Activated CD8-positive, alpha-beta memory T cell treated with anti-CD3 and anti-CD28 coated beads for 36 hours (primary cell): ENCODE measurements around the gene LOC128125822.

ENCODE experiments used
- CTCF ChIA-PET: fragments of 350-600 bp; sonication (Branson Sonifier 250); formaldehyde crosslinking; loops from one replicate; lab custom pipeline; 2021; ENCODE audit warnings: antibody characterized with exemption; lab: Charles Lee
- POLR2A ChIA-PET: fragments of 350-600 bp; sonication (Branson Sonifier 250); formaldehyde crosslinking; loops from one replicate; lab custom pipeline; 2021; ENCODE audit warnings: antibody characterized with exemption; lab: Charles Lee

The LOC128125822 gene

GRCh38 chr6:63553900-63554299 lies 18.4 kb upstream of the LOC128125822 start:
- ChIA-PET CTCF (no interaction called here), POLR2A (no interaction called here)

DNA sequence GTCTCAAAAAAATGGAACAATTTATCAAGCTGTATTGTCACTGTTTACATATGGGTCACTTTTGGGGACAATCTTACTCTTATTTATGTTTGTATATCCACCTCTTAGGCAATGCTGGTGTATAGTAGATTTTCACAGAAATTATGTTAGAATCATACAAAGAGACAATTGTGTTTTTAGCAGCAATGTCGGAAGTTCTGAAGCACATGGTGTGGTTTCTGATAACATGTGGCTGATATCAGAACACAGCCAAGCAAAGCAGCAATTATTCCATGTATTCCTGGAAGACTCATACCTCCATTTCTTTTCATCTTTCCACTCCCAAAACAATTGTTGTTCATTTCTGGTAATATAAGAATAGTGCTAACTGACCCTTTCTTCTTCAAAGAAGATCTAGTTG lies 17.5 kb upstream of the LOC128125822 start:
- CTCF ChIA-PET, result interaction anchor here (1.0 kb wide), 1 partner anchor 25 kb away, joined by 3 read pairs; no protein-coding TSS in a partner anchor
- POLR2A ChIA-PET, result no interaction called here

- CTCF ChIA-PET, result no interaction called here
- POLR2A ChIA-PET, result no interaction called here
Observed at GRCh38 chr6:63556369-63556768, 15.9 kb upstream of the LOC128125822 start.

DNA sequence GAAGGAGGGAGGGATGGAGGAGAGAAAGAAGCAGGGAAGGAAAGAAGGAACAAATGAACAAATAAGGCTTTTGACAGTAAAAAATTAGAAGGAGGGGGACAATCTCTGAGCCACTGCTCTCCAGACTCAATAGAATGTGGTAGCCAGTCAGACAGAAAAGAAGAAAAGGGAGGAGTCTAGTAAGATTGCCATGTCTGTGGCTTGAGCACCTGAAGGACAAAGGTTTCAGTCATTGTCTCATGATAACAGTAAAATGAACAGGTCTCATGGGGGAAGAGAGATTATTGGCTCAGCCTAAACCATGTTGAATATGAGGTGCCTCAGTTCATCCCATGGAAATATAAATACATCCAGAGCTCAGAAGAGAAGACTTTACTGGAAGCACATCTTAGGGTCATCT lies 14.0 kb upstream of the LOC128125822 start:
- ChIA-PET POLR2A (no interaction called here), CTCF (no interaction called here)

DNA sequence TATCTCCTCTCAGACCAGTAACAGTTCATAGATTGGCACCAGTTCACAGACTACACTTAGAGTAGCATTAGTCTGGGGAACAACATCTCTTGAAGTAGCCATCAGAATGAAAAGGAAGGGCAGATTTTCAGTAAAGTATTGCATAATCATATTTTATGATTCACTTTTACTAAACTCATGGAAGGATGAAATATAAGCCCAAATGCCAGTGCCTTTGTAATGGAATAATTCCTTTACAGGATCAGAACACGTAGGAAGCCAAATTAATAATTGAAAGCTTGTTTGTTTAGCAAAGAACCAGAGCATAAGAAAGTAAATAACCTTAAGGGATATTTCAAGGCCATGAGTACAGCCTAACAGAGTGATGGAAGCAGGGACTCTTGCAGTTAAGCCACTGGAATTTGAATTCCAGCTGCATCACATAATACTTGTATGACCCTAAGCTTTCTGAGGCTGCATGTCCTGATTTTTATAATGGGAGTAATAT lies 11.4 kb upstream of the LOC128125822 start:
- POLR2A ChIA-PET, result no interaction called here
- CTCF ChIA-PET, result no interaction called here

DNA sequence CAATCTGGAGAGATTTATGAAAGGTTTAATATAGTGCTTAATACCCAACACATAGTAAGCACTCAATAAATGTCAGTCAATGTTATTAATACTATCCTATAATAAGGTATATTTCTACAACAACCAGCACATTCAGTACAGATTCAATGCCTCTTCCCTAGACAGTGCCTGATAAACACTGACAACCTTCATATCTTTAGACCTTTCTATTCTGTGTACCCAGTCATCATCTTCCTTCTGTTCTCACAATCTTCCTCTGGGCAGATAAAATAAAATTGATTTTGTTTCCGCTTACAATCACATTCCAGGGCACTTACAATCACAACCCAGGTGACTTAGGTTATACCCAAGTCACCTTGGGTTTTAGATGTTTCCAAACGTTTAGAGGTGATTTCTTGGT lies 11.0 kb upstream of the LOC128125822 start:
- ChIA-PET CTCF (no interaction called here), POLR2A (no interaction called here)

DNA sequence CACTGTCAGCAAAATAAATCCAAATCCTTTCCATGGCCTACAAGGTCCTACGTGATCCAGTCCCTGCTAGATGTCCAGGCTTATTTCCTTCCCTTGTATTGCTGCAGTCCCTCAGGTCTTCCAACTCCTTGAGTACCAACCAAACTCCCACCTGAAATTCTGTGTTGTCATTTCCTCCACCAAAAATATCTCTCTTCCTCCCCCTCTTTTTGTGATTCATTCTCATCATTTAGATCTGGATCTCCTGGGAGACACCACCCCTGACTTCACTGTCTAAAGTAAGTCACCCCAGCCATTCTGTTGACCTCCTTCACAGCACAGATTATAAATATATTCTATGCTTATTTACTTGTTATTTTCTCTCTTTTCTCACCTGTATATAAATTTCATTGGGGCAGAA lies 9.0 kb upstream of the LOC128125822 start:
- CTCF ChIA-PET, result no interaction called here
- POLR2A ChIA-PET, result no interaction called here

DNA sequence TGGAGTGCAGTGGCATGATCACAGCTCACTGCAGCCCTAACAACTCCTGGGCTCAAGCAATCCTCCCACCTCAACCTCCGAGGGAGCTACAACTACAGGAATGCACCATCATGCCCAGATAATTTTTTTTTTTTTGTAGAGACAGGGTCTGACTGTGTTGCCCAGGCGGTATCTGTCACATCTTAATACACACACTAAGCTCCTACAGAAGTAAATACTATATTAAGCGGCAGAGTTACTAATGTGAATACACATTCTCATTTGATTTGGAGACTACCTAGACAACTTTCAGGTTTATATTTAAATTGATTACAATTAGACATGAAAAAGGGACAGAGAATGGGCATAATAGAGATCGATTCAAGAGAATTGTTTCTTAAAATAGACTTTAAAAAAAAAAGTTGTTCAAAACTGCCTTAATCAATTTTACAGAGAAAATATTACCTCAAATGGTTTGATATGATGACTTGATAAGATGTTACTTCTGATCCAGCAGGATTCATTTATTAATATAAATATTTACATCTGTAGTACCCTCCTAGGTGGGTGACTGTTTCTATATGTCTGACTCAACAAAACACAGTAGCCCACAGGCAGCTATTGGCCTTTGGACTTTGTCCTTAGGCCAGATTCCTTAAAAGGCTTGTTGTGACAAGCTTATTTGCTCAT lies 7.1 kb upstream of the LOC128125822 start:
- CTCF ChIA-PET, result no interaction called here
- POLR2A ChIA-PET, result no interaction called here

GRCh38 chr6:63565727-63566596 lies 6.3 kb upstream of the LOC128125822 start:
- ChIA-PET POLR2A (no interaction called here), CTCF (no interaction called here)

DNA sequence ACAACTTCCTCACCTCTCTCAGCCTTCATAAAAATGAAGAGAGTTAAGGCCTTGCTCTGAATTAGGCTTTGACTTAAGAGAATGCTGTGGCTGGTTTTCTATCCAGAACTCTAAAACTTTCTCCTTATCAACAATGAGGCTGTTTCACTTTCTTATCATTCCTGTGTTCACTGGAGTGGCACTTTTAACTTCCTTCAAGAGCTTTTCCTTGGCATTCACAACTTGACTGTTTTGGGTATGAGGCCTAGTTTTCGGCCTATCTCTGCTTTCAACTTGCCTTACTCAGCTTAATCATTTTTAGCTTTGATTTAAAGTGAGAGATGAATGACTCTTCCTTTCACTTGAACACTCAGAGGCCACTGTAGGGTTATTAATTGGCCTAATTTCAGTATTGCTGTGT lies 4.3 kb upstream of the LOC128125822 start:
- CTCF ChIA-PET, result interaction anchor here (0.8 kb wide), 1 partner anchor 31 kb away, joined by 3 read pairs; no protein-coding TSS in a partner anchor
- POLR2A ChIA-PET, result no interaction called here

- POLR2A ChIA-PET, result no interaction called here
- CTCF ChIA-PET, result no interaction called here
Observed at GRCh38 chr6:63571361-63572043, 778 bp upstream of the LOC128125822 start.

- POLR2A ChIA-PET, result interaction anchor here (2.2 kb wide), 1 partner anchor 63 kb away, joined by 14 read pairs; the partner anchor contains the start of gene PHF3
- CTCF ChIA-PET, result no interaction called here
Observed at GRCh38 chr6:63572747-63573075, 431 bp downstream of the LOC128125822 start.

GRCh38 chr6:63573076-63573898 lies 1.0 kb downstream of the LOC128125822 start:
- ChIA-PET CTCF (interaction anchor here (0.8 to 1.7 kb wide), 2 partner anchors 27 to 191 kb away, joined by 3 to 7 read pairs; no protein-coding TSS in a partner anchor), POLR2A (interaction anchor here (0.7 to 2.2 kb wide), 3 partner anchors 15 to 62 kb away, joined by 3 to 14 read pairs (median 3); partner anchors contain the start of gene PHF3)

- CTCF ChIA-PET, result interaction anchor here (0.8 to 1.7 kb wide), 2 partner anchors 26 to 190 kb away, joined by 3 to 7 read pairs; no protein-coding TSS in a partner anchor
- POLR2A ChIA-PET, result interaction anchor here (0.7 to 2.2 kb wide), 3 partner anchors 14 to 61 kb away, joined by 3 to 14 read pairs (median 3); partner anchors contain the start of gene PHF3
Observed at GRCh38 chr6:63573899-63574553, 1.7 kb downstream of the LOC128125822 start.

DNA sequence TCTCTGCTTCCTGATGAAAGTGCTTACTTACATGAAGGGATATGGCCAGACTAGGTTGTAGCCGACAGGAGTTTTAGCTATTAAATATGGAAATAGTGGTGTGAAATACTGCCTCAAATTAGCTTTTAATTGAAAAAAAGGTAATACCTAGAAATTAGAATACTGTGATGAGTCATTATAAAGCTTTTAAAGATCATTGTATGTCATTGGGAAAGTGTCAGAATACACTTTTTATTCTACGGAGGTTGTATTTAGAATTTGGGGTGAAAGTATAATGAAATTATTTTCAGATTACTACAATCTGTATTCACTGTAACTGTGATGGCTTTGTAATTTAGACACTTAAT lies 2.2 kb downstream of the LOC128125822 start:
- CTCF ChIA-PET, result interaction anchor here (1.7 kb wide), 1 partner anchor 190 kb away, joined by 7 read pairs; no protein-coding TSS in a partner anchor
- POLR2A ChIA-PET, result interaction anchor here (2.2 kb wide), 1 partner anchor 61 kb away, joined by 14 read pairs; the partner anchor contains the start of gene PHF3

DNA sequence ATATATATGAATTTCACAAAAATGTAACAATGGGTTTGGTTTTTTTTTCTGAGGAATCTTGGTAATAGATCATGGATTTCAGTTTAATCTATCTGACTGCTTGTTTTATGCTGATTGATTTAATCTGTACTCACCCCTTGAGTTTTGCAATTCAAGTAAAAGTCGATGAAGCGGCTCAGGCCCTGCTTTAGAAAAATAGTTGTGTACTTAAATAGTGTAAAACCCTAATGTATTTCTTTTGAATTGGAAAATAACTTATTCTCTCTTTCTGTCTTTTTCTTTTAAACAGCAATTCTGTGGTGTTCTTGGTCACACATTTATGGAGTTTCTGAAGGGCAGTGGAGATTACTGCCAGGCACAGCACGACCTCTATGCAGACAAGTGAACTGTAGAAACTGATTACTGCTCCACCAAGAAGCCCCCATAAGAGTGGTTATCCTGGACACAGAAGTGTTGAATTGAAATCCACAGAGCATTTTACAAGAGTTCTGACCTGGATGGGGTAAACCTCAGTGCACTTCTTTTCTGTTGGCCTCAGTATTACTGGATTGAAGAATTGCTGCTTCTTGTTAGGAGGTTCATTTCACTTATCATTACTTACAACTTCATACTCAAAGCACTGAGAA lies 4.0 kb downstream of the LOC128125822 start:
- CTCF ChIA-PET, result no interaction called here
- POLR2A ChIA-PET, result no interaction called here

GRCh38 chr6:63576985-63577712 lies 4.9 kb downstream of the LOC128125822 start:
- ChIA-PET CTCF (no interaction called here), POLR2A (interaction anchor here (0.6 kb wide), 1 partner anchor 162 kb away, joined by 3 read pairs; no protein-coding TSS in a partner anchor)
